WTC11 (cell line): ENCODE measurements around the gene SLCO4A1. TPM values are rescaled to one million over a fixed set of nuclear protein-coding genes. Genes with fewer than 3 reads are reported as not detected.

Experiments
- ATAC-seq: fragments of 200-7000 bp; cut with Tn5 transposase; 2 replicates; pipeline ENCODE4 v1.10.0; 2021; ENCODE audit warnings: mild to moderate bottlenecking, moderate library complexity
- CTCF ChIA-PET: fragments of 300-600 bp; sonication (Branson Sonifier 250); formaldehyde crosslinking; loops from one replicate; lab custom pipeline; 2021; ENCODE audit warnings: antibody characterized with exemption; lab: Charles Lee
- POLR2A ChIA-PET: fragments of 350-600 bp; sonication (Branson Sonifier 250); formaldehyde crosslinking; loops from one replicate; lab custom pipeline; 2021; ENCODE audit warnings: antibody characterized with exemption; lab: Charles Lee
- DNase-seq: peaks from one replicate; pipeline ENCODE4 v3.0.0; 2021; ENCODE audit warnings: low spot score
- H3K27ac Mint-ChIP-seq: 2 replicates; pipeline ENCODE4 v1.8.0; 2021; ENCODE audit warnings: mixed read lengths
- H3K27me3 Mint-ChIP-seq: 2 replicates; pipeline ENCODE4 v1.8.0; 2021; ENCODE audit warnings: low read depth, mild to moderate bottlenecking, moderate library complexity, mixed read lengths
- H3K36me3 Mint-ChIP-seq: 2 replicates; pipeline ENCODE4 v1.8.0; 2021; ENCODE audit warnings: mixed read lengths
- H3K4me1 Mint-ChIP-seq: 2 replicates; pipeline ENCODE4 v1.8.0; 2022; ENCODE audit warnings: mixed read lengths
- H3K4me3 Mint-ChIP-seq: 2 replicates; pipeline ENCODE4 v1.8.0; 2021; ENCODE audit warnings: mild to moderate bottlenecking, moderate library complexity, mixed read lengths
- H3K9me3 Mint-ChIP-seq: 2 replicates; pipeline ENCODE4 v1.8.0; 2021; ENCODE audit warnings: mixed read lengths
- ATF3 ChIP-seq: sonication (generic); formaldehyde crosslinking; conservative IDR thresholded peaks from 2 replicates; pipeline ENCODE4 v1.8.1; 2022; ENCODE audit warnings: mild to moderate bottlenecking, missing genetic modification reagents
- E2F4 ChIP-seq: sonication (generic); formaldehyde crosslinking; IDR thresholded peaks from 2 replicates; pipeline ENCODE4 v1.8.1; 2022; ENCODE audit warnings: low read depth, mild to moderate bottlenecking, moderate library complexity, missing genetic modification reagents, borderline replicate concordance
- E2F5 ChIP-seq: sonication (generic); formaldehyde crosslinking; IDR thresholded peaks from 2 replicates; pipeline ENCODE4 v1.8.1; 2022; ENCODE audit warnings: mild to moderate bottlenecking, moderate library complexity, missing genetic modification reagents
- ELF4 ChIP-seq: sonication (generic); formaldehyde crosslinking; IDR thresholded peaks from 2 replicates; pipeline ENCODE4 v1.8.1; 2022; ENCODE audit warnings: low read depth, mild to moderate bottlenecking, moderate library complexity, missing genetic modification reagents
- FOXK1 ChIP-seq: sonication (generic); formaldehyde crosslinking; IDR thresholded peaks from 2 replicates; pipeline ENCODE4 v1.8.0; 2022; ENCODE audit warnings: mild to moderate bottlenecking, moderate library complexity, missing genetic modification reagents
- GABPB1 ChIP-seq: sonication (generic); formaldehyde crosslinking; IDR thresholded peaks from 2 replicates; pipeline ENCODE4 v1.8.1; 2023; ENCODE audit warnings: mild to moderate bottlenecking, missing genetic modification reagents
- HMGA2 ChIP-seq: fragments of 250-450 bp; sonication (Bioruptor Pico); IDR thresholded peaks from 2 replicates; pipeline ENCODE4 v1.4.0; 2021; ENCODE audit warnings: mild to moderate bottlenecking, moderate library complexity
- HMGXB4 ChIP-seq: sonication (generic); formaldehyde crosslinking; IDR thresholded peaks from 2 replicates; pipeline ENCODE4 v1.8.1; 2023; ENCODE audit warnings: mild to moderate bottlenecking, moderate library complexity, missing genetic modification reagents
- KAT7 ChIP-seq: sonication (generic); formaldehyde crosslinking; IDR thresholded peaks from 2 replicates; pipeline ENCODE4 v1.8.1; 2023; ENCODE audit warnings: missing genetic modification reagents, mild to moderate bottlenecking, borderline replicate concordance
- MAX ChIP-seq: sonication (generic); formaldehyde crosslinking; IDR thresholded peaks from 2 replicates; pipeline ENCODE4 v1.8.0; 2022; ENCODE audit warnings: mild to moderate bottlenecking, missing genetic modification reagents
- MYBL2 ChIP-seq: sonication (generic); formaldehyde crosslinking; IDR thresholded peaks from 2 replicates; pipeline ENCODE4 v1.8.1; 2023; ENCODE audit warnings: mild to moderate bottlenecking, moderate library complexity, missing genetic modification reagents
- NFATC4 ChIP-seq: fragments of 250-450 bp; sonication (Bioruptor Pico); IDR thresholded peaks from 2 replicates; pipeline ENCODE4 v1.9.0; 2021; ENCODE audit warnings: mild to moderate bottlenecking
- NR3C1 ChIP-seq: sonication (generic); formaldehyde crosslinking; conservative IDR thresholded peaks from 2 replicates; pipeline ENCODE4 v1.8.1; 2023; ENCODE audit warnings: low read depth, mild to moderate bottlenecking, missing genetic modification reagents
- SMAD3 ChIP-seq: sonication (generic); formaldehyde crosslinking; IDR thresholded peaks from 2 replicates; pipeline ENCODE4 v1.8.0; 2022; ENCODE audit warnings: missing genetic modification reagents, mild to moderate bottlenecking, borderline replicate concordance
- TEAD1 ChIP-seq: sonication (generic); formaldehyde crosslinking; IDR thresholded peaks from 2 replicates; pipeline ENCODE4 v1.8.0; 2022; ENCODE audit warnings: mild to moderate bottlenecking, missing genetic modification reagents
- TEAD4 ChIP-seq: sonication (generic); formaldehyde crosslinking; IDR thresholded peaks from 2 replicates; pipeline ENCODE4 v1.8.0; 2022; ENCODE audit warnings: mild to moderate bottlenecking, missing genetic modification reagents
- TP53 ChIP-seq: sonication (generic); formaldehyde crosslinking; IDR thresholded peaks from 2 replicates; pipeline ENCODE4 v1.8.1; 2023; ENCODE audit warnings: mild to moderate bottlenecking, missing genetic modification reagents
- USF2 ChIP-seq: sonication (generic); formaldehyde crosslinking; IDR thresholded peaks from 2 replicates; pipeline ENCODE4 v1.8.1; 2023; ENCODE audit warnings: mild to moderate bottlenecking, missing genetic modification reagents, moderate library complexity
- ZMAT4 ChIP-seq: fragments of 250-450 bp; sonication (Bioruptor Pico); IDR thresholded peaks from 2 replicates; pipeline ENCODE4 v1.9.0; 2021; ENCODE audit warnings: mild to moderate bottlenecking
- ZNF121 ChIP-seq: sonication (generic); formaldehyde crosslinking; IDR thresholded peaks from 2 replicates; pipeline ENCODE4 v1.8.0; 2023; ENCODE audit warnings: missing genetic modification reagents
- ZNF263 ChIP-seq: sonication (generic); formaldehyde crosslinking; IDR thresholded peaks from 2 replicates; pipeline ENCODE4 v1.8.1; 2022; ENCODE audit warnings: low read depth, mild to moderate bottlenecking, moderate library complexity, missing genetic modification reagents
- ZNF317 ChIP-seq: sonication (generic); formaldehyde crosslinking; IDR thresholded peaks from 2 replicates; pipeline ENCODE4 v1.8.1; 2023; ENCODE audit warnings: low read depth, mild to moderate bottlenecking, moderate library complexity, missing genetic modification reagents, borderline replicate concordance
- ZNF425 ChIP-seq: fragments of 250-450 bp; sonication (Bioruptor Pico); conservative IDR thresholded peaks from 2 replicates; pipeline ENCODE4 v1.9.0; 2021; ENCODE audit warnings: mild to moderate bottlenecking
- total RNA-seq: library from RNA; stranded (reverse); gene quantifications from 3 replicates; pipeline ENCODE4 v1.2.3, GENCODE V29; 2021

SLCO4A1 gene
- total RNA-seq, 1 experiment from 2014 or later = 19.9 TPM

GRCh38 chr20:62675156-62675876 lies 33.0 kb downstream of the SLCO4A1 start (continued):
- TF ChIP-seq ZNF425 (no peak), MAX (CRISPR knock-in tag) (no peak), SMAD3 (no peak), E2F4 (CRISPR knock-in tag) (no peak), ZNF263 (no peak), ZNF121 (no peak), KAT7 (CRISPR knock-in tag) (no peak), NFATC4 (CRISPR knock-in tag) (no peak), HMGXB4 (CRISPR knock-in tag) (no peak), ELF4 (no peak), ZNF317 (no peak), NR3C1 (CRISPR knock-in tag) (no peak), E2F5 (no peak)

GRCh38 chr20:62675877-62676260 lies 33.6 kb downstream of the SLCO4A1 start:
- Mint-ChIP-seq H3K27ac (no peak overlapping the region), H3K9me3 (peaks cover 14% of the 10 kb centered on the region), H3K27me3 (peaks cover 2% of the 10 kb centered on the region), H3K4me3 (no peak overlapping the region), H3K4me1 (no peaks in the 10 kb centered on the region)
- ATAC-seq (no peak), DNase-seq (no peak)
- ChIA-PET CTCF (interaction anchor here (1.3 to 3.1 kb wide), 2 partner anchors 12 to 116 kb away, joined by 6 to 11 read pairs; no protein-coding TSS in a partner anchor), POLR2A (no interaction called here)
- TF ChIP-seq ZNF263 (no peak), TP53 (CRISPR knock-in tag) (no peak), MYBL2 (CRISPR knock-in tag) (no peak)
- TF ChIP-seq, all 79 proteins: peak for 0
- peaks cover 7% of the 10 kb centered on the region for H3K36me3 Mint-ChIP-seq

- ATAC-seq (no peak), DNase-seq (no peak)
- no peaks in the 10 kb centered on the region for H3K4me1 Mint-ChIP-seq
- no peak overlapping the region for H3K27ac Mint-ChIP-seq
- ChIA-PET POLR2A (no interaction called here), CTCF (interaction anchor here (1.1 to 1.3 kb wide), 2 partner anchors 31 to 117 kb away, joined by 3 read pairs; no protein-coding TSS in a partner anchor)
- peaks cover 15% of the 10 kb centered on the region for H3K9me3 Mint-ChIP-seq
- peaks cover 4% of the 10 kb centered on the region for H3K27me3 Mint-ChIP-seq
- H3K36me3 Mint-ChIP-seq = peaks cover 7% of the 10 kb centered on the region
- no peak overlapping the region for H3K4me3 Mint-ChIP-seq
- TF ChIP-seq TEAD4 (CRISPR knock-in tag) (no peak), MYBL2 (CRISPR knock-in tag) (no peak), USF2 (no peak), E2F4 (CRISPR knock-in tag) (no peak), HMGA2 (CRISPR knock-in tag) (no peak), FOXK1 (no peak), ATF3 (CRISPR knock-in tag) (no peak), TP53 (CRISPR knock-in tag) (no peak), GABPB1 (CRISPR knock-in tag) (no peak), TEAD1 (CRISPR knock-in tag) (no peak), KAT7 (CRISPR knock-in tag) (no peak), ZMAT4 (CRISPR knock-in tag) (no peak)
Measured at GRCh38 chr20:62676976-62677375, 34.7 kb downstream of the SLCO4A1 start.
